CD4-positive, alpha-beta T cell (primary cell): ENCODE measurements around the gene MAN2A2. TPM values are rescaled to one million over a fixed set of nuclear protein-coding genes. Genes with fewer than 3 reads are reported as not detected.
A peak's percentile ranks its signal among the peaks of the same experiment; 100 is the strongest.

Source experiments
- ATAC-seq: fragments of 200-7000 bp; cut with Tn5 transposase; one replicate; pipeline ENCODE4 v1.10.0; 2022; ENCODE audit warnings: mild to moderate bottlenecking; ENCODE audit not compliant: poor library complexity
- CTCF ChIA-PET: fragments of 350-600 bp; sonication (Branson Sonifier 250); formaldehyde crosslinking; loops from one replicate; lab custom pipeline; 2021; ENCODE audit warnings: antibody characterized with exemption, inconsistent platforms; lab: Charles Lee
- POLR2A ChIA-PET: fragments of 350-600 bp; sonication (Branson Sonifier 250); formaldehyde crosslinking; loops from one replicate; lab custom pipeline; 2021; ENCODE audit warnings: antibody characterized with exemption, inconsistent platforms; lab: Charles Lee
- DNase-seq, 14 experiments: peaks; one replicate each; pipeline ENCODE4 v3.0.0-alpha.2; 2013 to 2020; ENCODE audit warnings: mixed read lengths in 2 of 14
- H3K27ac ChIP-seq, 2 donors: one replicate each; pipeline versions ENCODE4 v1.5.1 to v1.7.0; 2013; ENCODE audit warnings: low read length in 2 of 2, low read depth in 1 of 2, mild to moderate bottlenecking in 1 of 2
- H3K27me3 ChIP-seq, 2 experiments: 1 replicate in 1 of 2; 2 replicates in 1 of 2; pipeline versions ENCODE4 v1.6.1 to v1.7.0; 2013; ENCODE audit warnings: low read length in 2 of 2, control low read depth in 1 of 2, mild to moderate bottlenecking in 1 of 2, moderate library complexity in 1 of 2; ENCODE audit not compliant: insufficient read depth in 2 of 2, control insufficient read depth in 1 of 2
- H3K36me3 ChIP-seq: one replicate; pipeline ENCODE4 v1.6.1; 2013; ENCODE audit warnings: low read length, control low read depth; ENCODE audit not compliant: insufficient read depth
- H3K4me1 ChIP-seq: one replicate; pipeline ENCODE4 v1.6.1; 2013; ENCODE audit warnings: low read length, control low read depth; ENCODE audit not compliant: insufficient read depth
- H3K4me3 ChIP-seq: one replicate; pipeline ENCODE4 v1.5.1; 2013; ENCODE audit warnings: mild to moderate bottlenecking, low read length, moderate library complexity
- H3K9me3 ChIP-seq, 2 experiments: 1 replicate in 1 of 2; 2 replicates in 1 of 2; pipeline versions ENCODE4 v1.6.1 to v1.7.0; 2013; ENCODE audit warnings: low read length in 2 of 2, mild to moderate bottlenecking in 2 of 2, control low read depth in 1 of 2, moderate library complexity in 1 of 2; ENCODE audit not compliant: control insufficient read depth in 1 of 2, insufficient read depth in 1 of 2
- H3K27ac Mint-ChIP-seq: one replicate; pipeline ENCODE4 v1.8.0; 2020; ENCODE audit warnings: mixed read lengths
- H3K27me3 Mint-ChIP-seq: one replicate; pipeline ENCODE4 v1.8.0; 2021; ENCODE audit warnings: mixed read lengths
- H3K36me3 Mint-ChIP-seq: one replicate; pipeline ENCODE4 v1.8.0; 2021; ENCODE audit warnings: low read depth, mixed read lengths
- H3K4me1 Mint-ChIP-seq: one replicate; pipeline ENCODE4 v1.8.0; 2021; ENCODE audit warnings: low read depth, mixed read lengths
- H3K4me3 Mint-ChIP-seq: one replicate; pipeline ENCODE4 v1.8.0; 2020; ENCODE audit warnings: mild to moderate bottlenecking, mixed read lengths
- H3K9me3 Mint-ChIP-seq: one replicate; pipeline ENCODE4 v1.8.0; 2020; ENCODE audit warnings: mixed read lengths
- intact Hi-C, 2 experiments: fragments of 100-400 bp; cut with DNase I in 1 of 2; cut with micrococcal nuclease in 1 of 2; formaldehyde crosslinking; loops; one replicate each; pipeline versions ENCODE4 v1.15.1 to v1.9.0; 2023 to 2025; cut with DNase I, micrococcal nuclease
- total RNA-seq, 174 experiments: library from RNA in 2 of 174; stranded (reverse) in 2 of 174; gene quantifications; one replicate each; pipeline ENCODE4 v1.2.3 and lab custom pipeline; 2021 to 2026
- TF ChIP-seq, protein P1 (sequence below): fragments of 200-600 bp; IDR thresholded peaks from one replicate; pipeline ENCODE4 v1.8.0; 2022; ENCODE audit warnings: antibody characterized with exemption, mild to moderate bottlenecking

Gene MAN2A2
- total RNA-seq, 2 experiments from 2014 or later = 125 to 128 TPM

DNA sequence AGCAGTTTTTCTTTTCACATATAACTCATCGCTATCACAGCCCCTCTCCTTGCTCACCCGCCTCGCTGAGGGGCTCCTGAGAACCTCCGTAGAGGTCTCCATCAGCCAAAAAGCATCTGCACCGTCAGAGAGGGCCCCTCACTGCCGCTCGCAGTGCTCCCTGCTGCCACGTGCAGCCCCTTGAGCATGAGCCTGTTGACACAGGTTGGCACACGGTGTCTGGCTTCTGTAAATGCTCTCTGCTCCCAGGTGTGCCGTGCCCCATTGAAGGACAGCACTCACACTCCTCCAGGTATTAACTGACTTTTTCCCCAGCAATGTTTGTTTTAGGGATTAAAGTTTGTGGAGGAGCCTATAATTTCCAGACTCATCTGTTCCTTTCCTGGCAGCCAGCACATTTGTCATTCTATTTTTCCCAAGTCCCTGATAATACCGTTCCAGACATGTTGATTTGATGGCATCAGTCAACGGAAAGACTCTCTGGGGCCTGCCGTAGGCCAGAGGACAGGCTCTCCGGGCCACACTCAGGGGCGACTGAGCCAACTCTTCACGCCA is 36.9 kb upstream of the MAN2A2 start:
- intact Hi-C loops = no loop called here
- no peak for ATAC-seq
- H3K27ac ChIP-seq = no peak overlapping the region
- no peaks in the 10 kb centered on the region for H3K27me3 Mint-ChIP-seq
- ChIA-PET CTCF (no interaction called here), POLR2A (no interaction called here)
- DNase-seq = no peak
- H3K9me3 Mint-ChIP-seq = no peaks in the 10 kb centered on the region
- H3K9me3 ChIP-seq = no peaks in the 10 kb centered on the region
- H3K4me3 ChIP-seq = no peak overlapping the region
- H3K36me3 ChIP-seq = no peaks in the 10 kb centered on the region
- TF ChIP-seq, protein P1, sequence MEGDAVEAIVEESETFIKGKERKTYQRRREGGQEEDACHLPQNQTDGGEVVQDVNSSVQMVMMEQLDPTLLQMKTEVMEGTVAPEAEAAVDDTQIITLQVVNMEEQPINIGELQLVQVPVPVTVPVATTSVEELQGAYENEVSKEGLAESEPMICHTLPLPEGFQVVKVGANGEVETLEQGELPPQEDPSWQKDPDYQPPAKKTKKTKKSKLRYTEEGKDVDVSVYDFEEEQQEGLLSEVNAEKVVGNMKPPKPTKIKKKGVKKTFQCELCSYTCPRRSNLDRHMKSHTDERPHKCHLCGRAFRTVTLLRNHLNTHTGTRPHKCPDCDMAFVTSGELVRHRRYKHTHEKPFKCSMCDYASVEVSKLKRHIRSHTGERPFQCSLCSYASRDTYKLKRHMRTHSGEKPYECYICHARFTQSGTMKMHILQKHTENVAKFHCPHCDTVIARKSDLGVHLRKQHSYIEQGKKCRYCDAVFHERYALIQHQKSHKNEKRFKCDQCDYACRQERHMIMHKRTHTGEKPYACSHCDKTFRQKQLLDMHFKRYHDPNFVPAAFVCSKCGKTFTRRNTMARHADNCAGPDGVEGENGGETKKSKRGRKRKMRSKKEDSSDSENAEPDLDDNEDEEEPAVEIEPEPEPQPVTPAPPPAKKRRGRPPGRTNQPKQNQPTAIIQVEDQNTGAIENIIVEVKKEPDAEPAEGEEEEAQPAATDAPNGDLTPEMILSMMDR = no peak
- peaks cover 21% of the 10 kb centered on the region for H3K4me1 ChIP-seq
- no peaks in the 10 kb centered on the region for H3K27me3 ChIP-seq
- H3K4me1 Mint-ChIP-seq = peaks cover 26% of the 10 kb centered on the region
- H3K36me3 Mint-ChIP-seq = peaks cover 7% of the 10 kb centered on the region
- no peak overlapping the region for H3K27ac Mint-ChIP-seq
- no peak overlapping the region for H3K4me3 Mint-ChIP-seq

DNA sequence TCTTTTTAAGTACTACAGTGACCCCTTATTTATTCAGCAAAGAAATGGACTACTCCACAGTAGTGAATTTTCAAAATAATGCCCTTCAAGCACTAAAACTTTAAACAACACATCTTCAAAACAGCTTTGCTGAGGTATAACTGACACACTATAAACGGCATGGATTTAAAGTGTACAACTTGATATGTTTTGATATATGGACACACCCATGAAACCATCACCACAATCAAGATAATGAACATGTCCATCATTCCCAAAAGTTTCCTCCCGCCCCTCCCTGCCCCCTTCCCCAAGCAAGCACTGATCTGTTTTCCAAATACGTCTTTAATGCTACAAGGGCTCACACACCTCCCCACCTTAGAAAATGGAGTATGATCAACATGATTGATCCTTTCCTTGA is 36.3 kb upstream of the MAN2A2 start:
- ChIA-PET CTCF (no interaction called here), POLR2A (no interaction called here)
- no peak overlapping the region for H3K27ac ChIP-seq
- no peak overlapping the region for H3K4me3 Mint-ChIP-seq
- no peak for DNase-seq
- peaks cover 7% of the 10 kb centered on the region for H3K36me3 Mint-ChIP-seq
- H3K27ac Mint-ChIP-seq = no peak overlapping the region
- H3K27me3 Mint-ChIP-seq = no peaks in the 10 kb centered on the region
- no peaks in the 10 kb centered on the region for H3K36me3 ChIP-seq
- no peaks in the 10 kb centered on the region for H3K9me3 ChIP-seq
- no peak for ATAC-seq
- H3K9me3 Mint-ChIP-seq = no peaks in the 10 kb centered on the region
- H3K4me1 ChIP-seq = peaks cover 21% of the 10 kb centered on the region
- no peaks in the 10 kb centered on the region for H3K27me3 ChIP-seq
- TF ChIP-seq, protein P1 = no peak
- intact Hi-C loops = no loop called here
- peaks cover 26% of the 10 kb centered on the region for H3K4me1 Mint-ChIP-seq
- H3K4me3 ChIP-seq = no peak overlapping the region

DNA sequence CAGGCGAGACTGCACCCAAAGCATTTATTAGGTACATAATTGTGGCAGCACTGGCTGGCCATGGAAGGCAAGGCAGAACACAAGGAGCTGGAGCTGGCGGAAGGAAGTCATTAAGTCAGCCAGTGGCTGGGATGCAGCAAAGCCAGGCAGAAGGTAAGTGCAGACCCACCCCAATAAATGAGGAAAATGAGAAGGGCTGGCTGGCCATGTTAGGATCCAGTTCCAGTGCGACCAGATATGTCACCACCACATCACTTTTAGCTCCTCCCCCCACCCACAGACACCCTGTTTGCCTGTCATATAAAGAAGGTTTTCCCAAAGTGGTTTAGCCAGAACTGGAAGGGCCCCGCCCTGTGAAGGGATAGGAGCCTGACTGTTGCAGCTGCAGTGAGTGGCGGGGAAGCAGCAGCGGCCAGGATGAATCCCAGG is 34.8 kb upstream of the MAN2A2 start, which contains the start of gene FURIN:
TSS of gene FURIN (plus strand) at position 328 of the 429 bp plus-strand sequence. CDS start 7,153 bp downstream, outside the sequence.
- Histone ChIP-seq H3K36me3 (no peaks in the 10 kb centered on the region), H3K27ac (peak within 1 kb of the TSS in 1 of 2 donors; percentile 25), H3K4me1 (peaks cover 34% of the 10 kb centered on the region), H3K9me3 (no peaks in the 10 kb centered on the region), H3K4me3 (no peak within 1 kb of the TSS), H3K27me3 (no peaks in the 10 kb centered on the region)
- Mint-ChIP-seq H3K9me3 (no peaks in the 10 kb centered on the region), H3K4me3 (peak within 1 kb of the TSS; percentile 56), H3K27me3 (no peaks in the 10 kb centered on the region), H3K4me1 (peaks cover 37% of the 10 kb centered on the region), H3K36me3 (peaks cover 17% of the 10 kb centered on the region), H3K27ac (peak within 1 kb of the TSS; percentile 89)
- CTCF ChIA-PET = no interaction called here
- DNase-seq = no peak
- intact Hi-C loops = no loop called here
- POLR2A ChIA-PET = interaction anchor here (1.0 kb wide), 1 partner anchor 63 kb away, joined by 4 read pairs; no protein-coding TSS in a partner anchor
- TF ChIP-seq, protein P1 = no peak
- no peak for ATAC-seq
